GM13976 (cell line): ENCODE results near the gene NNMT.
A peak's percentile ranks its signal among the peaks of the same experiment; 100 is the strongest.

Experiments used
- DNase-seq: peaks from one replicate; pipeline ENCODE4 v3.0.0; 2012; ENCODE audit warnings: low spot score
- in situ Hi-C: fragments of 300-500 bp; cut with MboI; formaldehyde crosslinking; loops from one replicate; pipeline ENCODE4 v1.12.0; 2022; ENCODE audit warnings: low sequenced_read_pairs, mixed read lengths, inconsistent platforms; ENCODE audit not compliant: unreplicated experiment
- TF ChIP-seq, protein P1 (sequence below): IDR thresholded peaks from 2 replicates; pipeline ENCODE4 v1.5.1; 2012; ENCODE audit warnings: borderline replicate concordance, mild to moderate bottlenecking; ENCODE audit not compliant: insufficient read depth; ENCODE audit errors: extremely low read depth, missing control alignments, control extremely low read depth

Gene NNMT

DNA sequence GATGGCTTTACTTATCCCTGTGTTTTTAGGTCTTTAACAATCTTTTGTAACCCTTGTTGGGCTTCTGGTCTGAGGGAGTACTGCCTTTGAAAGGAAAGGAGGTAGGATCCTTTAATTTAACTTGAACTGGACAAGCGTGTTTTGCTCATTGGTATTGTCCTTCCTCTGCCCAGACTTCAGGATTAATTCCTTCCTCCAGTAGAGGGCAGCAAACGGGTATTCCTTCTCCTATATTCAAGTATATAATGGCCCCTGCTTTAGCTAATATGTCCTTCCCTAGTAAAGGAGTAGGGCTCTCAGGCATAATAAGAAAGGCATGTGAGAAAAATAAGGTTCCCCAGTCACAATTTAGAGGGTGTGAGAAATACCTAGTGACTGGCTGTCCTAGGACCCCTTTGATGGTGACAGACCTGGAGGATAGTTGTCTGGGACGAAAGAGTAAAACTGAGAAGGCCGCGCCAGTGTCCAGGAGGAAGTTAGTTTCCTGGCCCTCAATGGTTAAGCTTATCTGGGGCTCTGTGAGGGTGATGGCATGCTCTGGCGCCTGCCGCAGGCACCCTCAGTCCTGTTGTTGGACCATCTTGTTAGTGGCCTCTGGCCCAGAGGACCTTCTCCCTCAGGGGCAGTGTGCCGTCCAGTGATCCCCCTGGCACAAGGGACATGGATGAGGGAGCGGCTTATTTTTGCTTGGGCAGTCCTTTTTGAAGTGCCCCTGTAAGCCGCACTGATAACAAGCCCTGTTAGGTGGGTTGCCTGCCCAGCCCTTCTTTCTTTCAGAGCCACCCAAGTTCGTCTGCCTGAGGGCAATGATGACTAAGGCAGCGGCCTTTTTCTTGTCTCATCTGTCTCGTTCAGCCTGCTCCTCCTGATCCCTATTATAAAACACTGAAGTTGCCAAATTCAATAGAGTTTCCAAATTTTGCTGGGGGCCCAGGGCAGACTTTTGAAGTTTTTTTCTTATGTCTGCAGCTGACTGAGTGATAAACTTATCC lies 52.3 kb downstream of the NNMT start:
- in situ Hi-C loops, result loop anchor here (25.0 kb wide), 1 partner anchor 239 kb away; the partner anchor contains the start of gene NXPE4
- TF ChIP-seq, protein P1, sequence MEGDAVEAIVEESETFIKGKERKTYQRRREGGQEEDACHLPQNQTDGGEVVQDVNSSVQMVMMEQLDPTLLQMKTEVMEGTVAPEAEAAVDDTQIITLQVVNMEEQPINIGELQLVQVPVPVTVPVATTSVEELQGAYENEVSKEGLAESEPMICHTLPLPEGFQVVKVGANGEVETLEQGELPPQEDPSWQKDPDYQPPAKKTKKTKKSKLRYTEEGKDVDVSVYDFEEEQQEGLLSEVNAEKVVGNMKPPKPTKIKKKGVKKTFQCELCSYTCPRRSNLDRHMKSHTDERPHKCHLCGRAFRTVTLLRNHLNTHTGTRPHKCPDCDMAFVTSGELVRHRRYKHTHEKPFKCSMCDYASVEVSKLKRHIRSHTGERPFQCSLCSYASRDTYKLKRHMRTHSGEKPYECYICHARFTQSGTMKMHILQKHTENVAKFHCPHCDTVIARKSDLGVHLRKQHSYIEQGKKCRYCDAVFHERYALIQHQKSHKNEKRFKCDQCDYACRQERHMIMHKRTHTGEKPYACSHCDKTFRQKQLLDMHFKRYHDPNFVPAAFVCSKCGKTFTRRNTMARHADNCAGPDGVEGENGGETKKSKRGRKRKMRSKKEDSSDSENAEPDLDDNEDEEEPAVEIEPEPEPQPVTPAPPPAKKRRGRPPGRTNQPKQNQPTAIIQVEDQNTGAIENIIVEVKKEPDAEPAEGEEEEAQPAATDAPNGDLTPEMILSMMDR, result peak; percentile 37
- no peak for DNase-seq

DNA sequence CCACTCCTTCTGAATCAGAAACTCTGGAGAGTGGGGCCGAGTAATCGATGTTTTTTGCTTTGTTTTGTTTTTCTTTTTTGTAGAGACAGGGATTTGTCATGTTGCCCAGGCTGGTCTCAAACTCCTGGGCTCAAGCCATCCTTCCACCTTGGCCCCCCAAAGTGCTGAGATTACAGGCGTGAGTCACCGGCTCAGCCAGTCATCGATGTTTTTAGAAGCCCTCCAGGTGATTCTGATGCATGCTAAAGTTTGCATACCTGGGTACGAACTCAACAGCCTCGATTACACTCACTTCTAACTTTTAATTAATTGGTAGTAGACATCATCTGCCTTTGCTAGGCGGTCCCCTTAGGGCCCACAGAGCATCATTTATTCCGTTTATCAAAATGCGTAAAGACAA lies 53.8 kb downstream of the NNMT start:
- TF ChIP-seq, protein P1, result no peak
- in situ Hi-C loops, result no loop called here
- DNase-seq, result no peak

- in situ Hi-C loops, result no loop called here
- TF ChIP-seq, protein P1, result no peak
- DNase-seq, result no peak
Measured at GRCh38 chr11:114353443-114353842, 57.2 kb downstream of the NNMT start.

DNA sequence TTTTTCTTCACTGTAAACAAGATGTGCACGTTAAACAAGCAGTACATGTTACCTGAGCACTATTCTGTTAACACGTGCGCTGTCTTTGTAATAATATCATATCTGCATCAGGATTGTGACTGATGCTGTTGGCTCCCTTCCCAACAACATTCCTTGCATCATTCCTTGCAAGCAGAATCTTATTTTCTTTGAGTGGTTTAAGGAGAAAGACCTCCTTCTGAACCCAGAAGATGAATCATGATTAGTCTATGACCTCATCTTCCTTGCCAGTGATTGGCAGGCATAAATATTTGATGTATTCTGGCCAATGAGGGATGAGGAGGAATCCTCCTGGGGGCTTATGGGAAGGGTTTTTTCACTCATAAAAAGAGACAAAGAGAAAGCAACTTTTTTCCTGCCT lies 57.9 kb downstream of the NNMT start:
- no peak for DNase-seq
- TF ChIP-seq, protein P1, result no peak
- in situ Hi-C loops, result no loop called here

DNA sequence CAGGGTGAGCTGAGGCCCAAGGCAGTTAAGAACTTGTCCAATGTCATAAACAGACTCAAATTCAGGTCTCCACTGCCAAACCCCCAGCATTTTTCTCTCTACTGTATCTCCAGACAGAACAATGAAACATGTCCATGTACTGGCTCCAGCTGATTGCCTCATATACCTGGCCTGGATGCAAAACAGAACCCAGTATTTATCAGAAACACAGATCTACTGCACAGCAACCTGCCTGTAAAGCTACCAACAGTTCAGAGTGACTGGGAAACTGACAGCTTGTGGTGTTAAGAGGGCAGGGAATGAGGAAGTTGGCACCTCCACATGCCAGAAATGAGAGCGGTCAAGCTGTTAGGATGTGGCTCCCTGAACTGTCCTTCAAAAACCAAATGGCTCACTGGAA lies 62.5 kb downstream of the NNMT start:
- in situ Hi-C loops, result no loop called here
- TF ChIP-seq, protein P1, result no peak
- no peak for DNase-seq

DNA sequence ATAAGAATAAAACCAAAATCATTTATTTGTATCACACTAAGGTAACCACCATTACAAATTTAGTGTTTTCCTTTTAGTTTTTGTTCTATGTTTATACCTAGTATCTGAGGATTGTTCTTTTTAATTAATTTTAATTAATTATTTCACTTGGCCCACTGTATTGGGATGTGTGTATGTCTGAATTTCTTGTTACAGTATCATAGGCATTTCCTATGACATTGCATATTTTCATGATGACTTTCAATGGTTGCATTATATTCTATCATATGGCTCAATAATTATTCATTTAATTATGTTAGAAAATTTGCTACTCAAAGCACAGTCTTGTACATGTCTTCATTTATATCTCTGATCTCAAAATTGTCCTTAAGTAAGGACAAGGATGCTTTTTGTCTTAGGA lies 63.1 kb downstream of the NNMT start:
- in situ Hi-C loops, result no loop called here
- TF ChIP-seq, protein P1, result no peak
- DNase-seq, result no peak
